ENCODE results near the gene PRKCD. TPM values are rescaled to one million over a fixed set of nuclear protein-coding genes. Genes with fewer than 3 reads are reported as not detected.

Gene PRKCD
- total and polyA plus RNA-seq, 9 of the 15 experiments (the other 6 are each of a cell fraction or from before 2014, with no cell fraction given), result 2.5 to 19.5 (median 6.1) TPM

- TF ChIP-seq CBX2 (IDR thresholded peaks at IDR 0.05; ENCODE audit: insufficient read depth, low read length, poor library complexity, severe bottlenecking) (no peak), CCAR2 (IDR thresholded peaks at IDR 0.05; ENCODE audit: low read depth, low read length) (no peak), KLF13 (tag; IDR thresholded peaks at IDR 0.05; ENCODE audit: borderline replicate concordance, low read depth) (peak; percentile 66; the same call in 1 of the 2 replicates), MCM2 (IDR thresholded peaks at IDR 0.05; ENCODE audit: low read depth) (no peak), PHF8 (IDR thresholded peaks at IDR 0.05; ENCODE audit: borderline replicate concordance, low read length) (peak; percentile 93; the same call in 1 of the 2 replicates), ZNF76 (CRISPR knock-in tag; IDR thresholded peaks at IDR 0.05; ENCODE audit: borderline replicate concordance) (no peak), TCF15 (CRISPR knock-in tag; IDR thresholded peaks at IDR 0.05) (no peak), E2F6 (IDR thresholded peaks at IDR 0.05; ENCODE audit: borderline replicate concordance in 1 of 2, extremely low read depth in 1 of 2, insufficient read depth in 1 of 2, insufficient read length in 1 of 2, low read depth in 1 of 2, low read length in 1 of 2, poor library complexity in 1 of 2, severe bottlenecking in 1 of 2) (peak in 1 of 2 experiments; percentile 62), NCOA1 (IDR thresholded peaks at IDR 0.05; ENCODE audit: low read depth) (no peak), ZSCAN32 (CRISPR knock-in tag; IDR thresholded peaks at IDR 0.05) (no peak), FOXP4 (CRISPR knock-in tag; IDR thresholded peaks at IDR 0.05; ENCODE audit: borderline replicate concordance) (no peak), ZNF224 (CRISPR knock-in tag; IDR thresholded peaks at IDR 0.05) (no peak), ZNF217 (CRISPR knock-in tag; IDR thresholded peaks at IDR 0.05) (no peak), CTBP1 (IDR thresholded peaks at IDR 0.05; ENCODE audit: borderline replicate concordance) (peak; percentile 28; the same call in 1 of the 2 replicates), GATA2 (CRISPR knock-in tag; IDR thresholded peaks at IDR 0.05) (no peak), PHF20 (IDR thresholded peaks at IDR 0.05; ENCODE audit: partially characterized antibody) (peak; percentile 95), ETS1 (conservative IDR thresholded peaks at IDR 0.05; ENCODE audit: control insufficient read depth, low read depth, low read length) (0 out of 2 replicates have a peak, but pooled peaks have one; percentile 15), ZNF3 (CRISPR knock-in tag; IDR thresholded peaks at IDR 0.05) (no peak), ZNF143 (CRISPR knock-in tag; IDR thresholded peaks at IDR 0.05) (no peak), ZBTB2 (IDR thresholded peaks at IDR 0.05) (no peak), ZSCAN29 (IDR thresholded peaks at IDR 0.05) (no peak)
Observed at GRCh38 chr3:53130179-53131061, 30.6 kb upstream of the PRKCD start, which contains the start of gene RFT1 (continued).
